Lung microvascular endothelial cell (primary cell): ENCODE results near the gene LRRC36. TPM values are rescaled to one million over a fixed set of nuclear protein-coding genes. Genes with fewer than 3 reads are reported as not detected.

ENCODE experiments used
- DNase-seq, 2 donors: peaks; one replicate each; pipeline versions ENCODE4 v3.0.0 to v3.0.0-alpha.2; 2010; ENCODE audit warnings: low read depth in 2 of 2
- total RNA-seq: library from RNA; depleted of rRNA; stranded (reverse); fragments of >200 nt; gene quantifications from 2 replicates; pipeline ENCODE4 v1.2.1, GENCODE V29; 2014

LRRC36 gene, protein sequence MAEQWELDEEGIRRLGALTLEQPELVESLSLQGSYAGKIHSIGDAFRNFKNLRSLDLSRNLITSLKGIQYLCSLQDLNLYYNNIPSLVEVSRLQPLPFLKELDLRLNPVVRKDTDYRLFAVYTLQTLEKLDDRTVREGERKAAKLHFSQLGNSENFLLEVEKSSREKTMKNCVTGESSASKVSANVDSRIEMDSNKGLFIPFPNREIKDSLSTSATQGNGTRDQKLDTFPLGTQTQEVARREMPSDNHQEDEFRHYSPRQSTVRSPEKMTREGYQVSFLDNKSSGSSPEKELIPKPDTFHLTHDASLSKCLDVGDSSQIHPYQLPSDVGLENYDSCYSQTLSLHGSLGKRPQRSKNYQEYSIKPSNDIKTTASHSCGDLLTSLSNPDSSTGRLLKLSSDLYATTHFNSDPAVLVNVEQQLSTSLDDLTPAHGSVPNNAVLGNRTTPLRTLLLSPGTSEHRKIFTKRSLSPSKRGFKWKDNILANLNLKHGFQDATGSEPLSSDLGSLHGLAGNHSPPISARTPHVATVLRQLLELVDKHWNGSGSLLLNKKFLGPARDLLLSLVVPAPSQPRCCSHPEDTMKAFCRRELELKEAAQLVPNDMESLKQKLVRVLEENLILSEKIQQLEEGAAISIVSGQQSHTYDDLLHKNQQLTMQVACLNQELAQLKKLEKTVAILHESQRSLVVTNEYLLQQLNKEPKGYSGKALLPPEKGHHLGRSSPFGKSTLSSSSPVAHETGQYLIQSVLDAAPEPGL
- not detected in 2 replicates for total RNA-seq

DNA sequence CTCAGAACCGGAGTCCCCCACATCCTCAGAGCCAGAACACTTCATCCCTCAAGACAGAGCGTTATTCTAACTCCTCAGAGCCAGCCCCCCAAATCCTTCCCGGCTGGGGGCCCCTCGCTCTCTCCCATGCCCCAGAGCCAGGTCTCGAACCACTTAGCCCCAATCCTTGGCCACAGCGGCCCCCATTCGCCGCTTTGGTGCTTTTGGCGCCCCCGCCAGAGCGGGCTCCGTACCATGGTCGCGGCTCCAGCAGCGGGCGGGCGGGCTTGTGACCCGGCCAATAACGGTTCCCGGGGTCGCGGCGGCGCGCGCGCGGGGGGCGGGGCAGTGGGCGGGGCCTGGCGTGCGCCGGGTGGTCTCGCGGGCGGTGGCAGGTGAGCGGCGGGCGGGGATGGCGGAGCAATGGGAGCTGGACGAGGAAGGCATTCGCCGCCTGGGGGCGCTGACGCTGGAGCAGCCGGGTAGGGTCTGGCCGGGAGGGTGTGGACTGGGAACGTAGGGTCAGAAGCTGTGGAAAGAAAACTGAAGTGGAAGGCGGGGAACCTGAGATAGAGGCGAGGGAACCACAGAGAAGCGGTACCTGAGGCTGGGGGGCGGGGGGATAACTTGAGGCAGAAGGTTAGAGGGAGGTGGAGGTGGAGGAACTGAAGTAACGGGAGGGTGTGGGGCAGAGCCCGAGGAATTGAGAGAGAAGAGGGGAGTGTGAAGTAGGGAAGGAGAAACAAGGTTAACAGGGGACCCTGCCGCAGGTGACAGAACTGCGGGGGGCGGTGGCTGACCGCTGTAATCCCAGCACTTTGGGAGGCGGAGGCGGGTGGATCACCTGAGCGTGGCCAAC lies at the start of gene LRRC36, which contains the start of gene KCTD19:
Gene LRRC36 (plus strand): TSS at position 344 of the 838 bp plus-strand sequence. CDS start 48 bp downstream, at position 392.
Gene KCTD19 (minus strand): TSS at position 270 of the 838 bp plus-strand sequence. CDS start 34 bp downstream, at position 236.
- DNase-seq, result peak; percentile 50 to 56

DNA sequence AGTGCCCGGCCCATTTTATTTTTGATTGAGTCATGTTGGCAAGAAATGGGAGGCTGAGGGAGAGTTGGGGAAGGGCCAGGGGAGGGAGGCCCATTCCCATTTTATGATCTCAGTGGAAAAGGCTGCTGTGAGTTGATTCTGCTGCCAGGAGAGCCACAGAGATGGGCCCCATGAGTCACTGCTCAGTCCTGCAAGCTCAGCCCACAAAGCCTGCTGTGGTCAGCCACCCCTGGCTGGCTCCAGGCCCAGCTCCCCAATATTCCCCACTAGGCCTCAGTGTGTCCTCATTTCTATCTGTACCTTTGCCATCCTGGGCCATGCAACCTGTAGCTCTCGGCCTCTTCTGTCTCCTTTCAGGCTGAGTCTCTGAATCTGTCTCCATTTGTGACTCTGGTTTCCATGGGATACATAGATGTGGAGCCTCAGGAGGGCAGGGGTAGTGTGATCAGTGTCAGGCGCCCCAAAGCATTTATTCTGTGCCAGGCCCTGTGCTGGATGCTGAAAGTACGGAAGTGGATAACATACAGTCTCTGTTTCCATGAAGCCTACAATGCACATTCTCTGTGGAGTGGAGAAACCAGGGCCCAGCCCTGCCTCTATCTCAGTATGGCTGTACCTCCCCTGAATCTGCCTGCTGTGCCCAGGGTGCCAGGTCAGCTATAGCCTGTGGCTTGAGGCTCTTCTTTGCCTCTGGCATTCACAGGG lies 49.2 kb upstream of the LRRC36 start:
- DNase-seq, result peak; percentile 88 to 95

DNA sequence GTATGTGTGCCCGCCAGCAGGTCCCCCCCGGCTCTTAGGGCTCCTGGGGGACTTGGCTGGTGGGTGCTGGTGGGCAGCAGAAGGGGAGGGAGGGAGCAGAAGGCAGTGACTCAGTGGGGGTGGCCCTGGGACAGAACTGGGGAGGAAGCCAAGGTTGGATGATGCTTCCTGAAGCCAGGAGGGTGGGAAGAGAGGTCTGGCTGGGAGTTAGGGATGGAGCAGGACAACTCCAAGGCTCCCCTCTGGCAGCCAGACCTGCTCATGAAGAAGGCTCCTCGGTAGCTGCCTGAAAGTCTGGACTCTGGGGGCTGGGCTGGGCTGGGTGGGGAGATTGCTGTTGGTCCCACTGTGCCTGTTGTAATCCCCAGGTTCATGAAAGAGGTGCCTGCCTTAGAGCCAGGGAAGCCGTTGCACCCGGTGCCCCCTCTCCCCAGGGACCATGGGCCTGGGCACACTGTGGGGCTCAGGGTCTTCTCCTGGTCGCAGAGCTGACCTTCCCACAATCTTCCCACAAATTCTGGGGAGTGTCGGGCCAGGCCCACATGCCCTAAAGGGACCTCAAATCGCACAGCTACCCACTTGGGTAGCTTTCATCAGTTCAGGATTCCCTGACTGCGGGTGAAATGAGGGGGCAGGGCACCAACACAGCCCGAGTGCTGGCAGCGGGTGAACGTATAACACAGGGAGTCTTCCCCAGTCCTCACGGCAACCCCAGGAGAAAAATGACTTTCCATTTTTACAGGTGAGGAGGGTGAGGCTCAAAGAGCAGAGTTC lies 48.4 kb upstream of the LRRC36 start:
- DNase-seq, result peak; percentile 38 to 77

DNA sequence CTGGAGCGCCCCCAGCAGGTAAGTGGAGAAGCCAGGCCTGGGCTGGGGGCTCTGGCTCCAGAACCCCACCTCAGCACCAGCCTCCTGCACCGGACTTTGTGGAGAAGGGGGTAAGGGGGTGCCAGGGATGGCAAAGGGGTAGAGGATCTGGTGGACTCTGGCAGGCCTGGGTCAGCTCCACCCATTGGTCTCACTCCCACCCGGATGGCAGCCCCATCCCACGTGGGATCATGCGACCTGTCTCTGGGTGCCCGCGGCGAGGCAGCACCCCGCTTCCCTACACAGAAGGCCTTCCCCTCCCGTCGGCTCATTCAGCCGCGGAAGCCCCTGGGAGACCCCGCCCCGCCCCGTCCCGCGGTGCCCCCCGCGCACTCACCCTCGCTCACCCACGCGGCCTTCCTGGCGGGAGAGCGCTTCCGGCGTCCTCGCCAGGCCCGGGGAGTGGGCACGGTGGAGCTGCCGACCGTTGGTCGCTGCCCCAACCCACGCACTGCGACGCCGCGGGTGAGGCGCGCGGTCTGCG lies 47.8 kb upstream of the LRRC36 start:
- DNase-seq, result peak in 1 of 2 donors; percentile 27

DNA sequence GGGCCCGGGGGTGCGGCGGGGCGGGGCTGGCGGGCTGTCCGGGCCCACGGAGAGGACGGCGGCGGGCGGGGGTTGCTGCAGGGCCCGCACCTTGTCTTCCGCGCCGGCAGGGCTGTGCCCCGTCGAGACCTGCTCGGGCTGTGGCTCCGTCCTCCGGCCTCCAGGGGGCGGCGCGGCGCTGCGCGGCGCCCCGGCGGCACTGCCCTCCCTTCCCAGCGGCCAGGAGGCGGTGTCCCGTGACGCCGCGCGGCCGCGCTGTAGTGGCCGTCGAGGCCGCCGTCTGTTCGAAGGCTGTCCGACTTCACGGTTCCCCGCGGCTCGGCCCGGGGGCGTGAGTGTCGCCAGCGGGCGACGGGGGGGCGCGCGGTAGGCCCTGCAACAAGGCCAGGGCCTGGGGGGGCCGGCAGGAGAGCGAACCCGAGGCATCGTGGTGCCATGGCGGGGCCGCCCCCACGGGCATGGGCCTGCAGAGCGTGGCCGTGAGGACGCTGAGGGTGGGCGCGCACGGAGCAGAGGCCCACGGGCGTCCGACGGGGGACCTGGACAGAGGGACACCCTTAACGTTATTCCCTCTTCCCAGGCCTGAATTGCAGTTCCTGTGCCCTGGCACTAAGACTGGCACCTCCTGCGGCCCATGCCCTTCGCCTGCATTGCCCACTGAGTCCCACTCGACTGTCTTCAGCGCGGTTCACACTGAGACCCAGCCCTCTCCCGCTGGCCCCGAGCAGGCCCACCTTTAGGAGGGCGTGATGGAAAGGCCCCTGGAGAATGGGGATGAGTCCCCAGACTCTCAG lies 47.1 kb upstream of the LRRC36 start, which contains the start of gene PLEKHG4:
Gene PLEKHG4 (plus strand): TSS at position 237 of the 794 bp plus-strand sequence. CDS start 513 bp downstream, at position 750.
- DNase-seq, result peak; percentile 82 to 83

DNA sequence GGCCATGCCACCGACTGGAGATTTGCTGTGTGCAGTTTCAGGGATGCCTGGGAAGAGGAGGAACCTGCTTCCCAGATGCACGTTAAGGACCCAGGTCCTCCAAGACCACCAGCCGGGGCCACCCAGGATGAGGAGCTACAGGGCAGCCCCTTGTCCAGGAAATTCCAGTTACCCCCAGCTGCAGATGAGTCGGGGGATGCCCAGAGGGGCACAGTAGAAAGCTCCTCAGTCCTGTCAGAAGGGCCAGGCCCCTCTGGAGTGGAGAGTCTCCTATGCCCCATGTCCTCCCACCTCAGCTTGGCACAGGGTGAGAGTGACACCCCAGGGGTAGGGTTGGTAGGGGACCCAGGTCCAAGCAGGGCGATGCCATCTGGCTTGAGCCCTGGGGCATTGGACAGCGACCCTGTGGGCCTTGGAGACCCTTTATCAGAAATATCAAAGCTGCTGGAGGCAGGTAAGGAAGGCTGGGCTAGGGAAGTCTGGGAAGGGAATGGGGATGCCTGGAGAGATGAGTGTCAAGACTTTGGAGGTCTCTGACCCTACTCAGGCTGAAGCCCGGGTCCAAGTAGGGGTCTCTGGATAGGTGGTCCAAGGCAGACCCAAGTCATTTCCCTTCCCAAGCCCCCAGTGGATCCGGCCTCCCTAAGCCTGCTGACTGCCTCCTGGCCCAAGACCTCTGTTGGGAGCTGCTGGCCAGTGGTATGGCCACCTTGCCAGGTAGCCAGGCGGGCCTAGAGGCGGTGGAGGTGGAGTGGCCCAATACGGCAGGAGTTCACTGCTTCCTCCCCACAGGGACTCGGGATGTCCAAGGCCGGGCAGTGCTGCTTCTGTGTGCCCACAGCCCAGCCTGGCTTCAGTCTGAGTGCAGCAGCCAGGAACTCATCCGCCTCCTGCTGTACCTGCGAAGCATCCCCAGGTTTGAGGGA lies 46.3 kb upstream of the LRRC36 start:
- DNase-seq, result no peak

DNA sequence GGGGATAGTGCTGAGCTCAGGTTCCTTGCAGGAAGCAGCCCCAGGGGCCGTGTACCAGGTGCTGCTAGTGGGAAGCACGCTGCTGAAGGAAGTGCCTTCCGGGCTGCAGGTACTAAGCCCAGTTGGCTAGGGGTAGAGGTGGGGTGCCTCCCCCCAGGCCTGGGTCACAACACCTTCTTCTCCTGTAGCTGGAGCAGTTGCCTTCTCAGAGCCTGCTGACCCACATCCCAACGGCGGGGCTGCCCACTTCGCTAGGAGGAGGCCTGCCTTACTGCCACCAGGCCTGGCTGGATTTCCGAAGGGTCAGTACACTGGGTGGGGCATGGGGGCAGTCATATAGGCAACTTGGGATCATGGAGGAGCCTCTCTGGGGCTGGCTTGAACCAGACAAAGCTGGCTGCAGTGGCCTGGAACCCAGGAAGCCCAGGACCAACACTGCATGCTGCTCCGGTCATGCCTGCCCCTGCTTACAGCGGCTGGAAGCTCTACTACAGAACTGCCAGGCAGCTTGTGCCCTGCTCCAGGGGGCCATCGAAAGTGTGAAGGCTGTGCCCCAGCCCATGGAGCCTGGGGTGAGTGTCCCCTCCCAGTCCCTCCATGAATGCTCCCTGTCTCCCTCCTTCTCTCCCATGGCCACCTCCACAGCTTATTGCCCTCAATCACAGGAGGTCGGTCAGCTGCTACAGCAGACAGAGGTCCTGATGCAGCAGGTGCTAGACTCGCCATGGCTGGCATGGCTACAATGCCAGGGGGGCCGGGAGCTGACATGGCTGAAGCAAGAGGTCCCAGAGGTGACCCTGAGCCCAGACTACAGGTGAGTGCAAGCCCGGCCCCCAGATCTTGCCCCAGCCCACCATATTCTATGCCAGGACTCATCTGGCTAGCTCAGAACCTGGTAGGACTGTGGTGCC lies 44.8 kb upstream of the LRRC36 start:
- no peak for DNase-seq

DNA sequence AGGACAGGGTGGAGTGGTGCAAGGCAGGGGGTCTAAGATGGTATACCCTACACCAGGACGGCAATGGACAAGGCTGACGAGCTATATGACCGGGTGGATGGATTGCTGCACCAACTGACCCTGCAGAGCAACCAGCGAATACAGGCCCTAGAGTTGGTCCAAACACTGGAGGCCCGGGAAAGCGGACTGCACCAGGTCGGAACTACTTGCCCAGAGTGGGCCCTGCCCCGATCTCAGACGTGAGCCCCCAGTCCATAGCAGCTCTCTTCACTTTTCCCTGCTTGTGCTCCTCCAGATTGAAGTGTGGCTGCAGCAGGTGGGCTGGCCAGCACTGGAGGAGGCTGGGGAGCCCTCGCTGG lies 44.2 kb upstream of the LRRC36 start:
- DNase-seq, result no peak

DNA sequence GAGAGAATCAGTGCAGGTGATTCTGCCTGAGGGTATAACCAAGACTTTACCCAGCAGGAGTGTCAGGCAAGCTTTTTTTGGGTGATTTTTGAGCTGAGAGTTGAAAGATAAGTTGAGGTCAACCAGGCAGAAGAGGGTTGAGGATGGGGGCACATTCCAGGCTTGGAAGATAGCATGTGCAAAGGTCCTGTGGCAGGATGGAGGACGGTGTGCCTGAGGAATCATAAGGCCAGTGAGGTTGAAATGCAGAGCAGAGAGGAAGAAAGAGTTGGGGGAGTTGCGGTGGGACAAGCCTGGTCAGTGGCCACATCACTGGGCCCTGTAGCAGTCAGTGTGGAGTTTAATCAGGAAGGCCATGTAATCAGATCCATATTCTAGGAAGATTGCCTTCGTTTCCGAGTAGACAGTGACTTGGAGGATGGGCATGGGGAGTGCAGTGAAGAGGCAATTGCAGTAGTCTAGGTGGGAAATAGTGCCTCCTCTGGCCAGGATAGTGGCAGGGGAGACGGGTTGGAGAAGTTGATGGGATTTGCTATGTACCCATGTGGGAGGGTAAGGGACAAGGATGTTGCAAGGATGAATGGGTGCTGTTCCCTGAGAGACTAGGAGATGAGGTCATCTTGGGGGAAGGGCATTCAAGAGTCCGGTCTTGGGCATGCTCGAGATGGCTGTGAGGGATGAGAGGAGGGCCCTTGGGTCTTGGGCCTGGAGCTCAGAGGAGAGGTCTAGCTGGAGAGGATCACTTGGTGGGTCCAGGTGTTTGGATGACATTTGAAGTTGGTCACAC lies 43.4 kb upstream of the LRRC36 start:
- peak in 1 of 2 donors; percentile 30 for DNase-seq

DNA sequence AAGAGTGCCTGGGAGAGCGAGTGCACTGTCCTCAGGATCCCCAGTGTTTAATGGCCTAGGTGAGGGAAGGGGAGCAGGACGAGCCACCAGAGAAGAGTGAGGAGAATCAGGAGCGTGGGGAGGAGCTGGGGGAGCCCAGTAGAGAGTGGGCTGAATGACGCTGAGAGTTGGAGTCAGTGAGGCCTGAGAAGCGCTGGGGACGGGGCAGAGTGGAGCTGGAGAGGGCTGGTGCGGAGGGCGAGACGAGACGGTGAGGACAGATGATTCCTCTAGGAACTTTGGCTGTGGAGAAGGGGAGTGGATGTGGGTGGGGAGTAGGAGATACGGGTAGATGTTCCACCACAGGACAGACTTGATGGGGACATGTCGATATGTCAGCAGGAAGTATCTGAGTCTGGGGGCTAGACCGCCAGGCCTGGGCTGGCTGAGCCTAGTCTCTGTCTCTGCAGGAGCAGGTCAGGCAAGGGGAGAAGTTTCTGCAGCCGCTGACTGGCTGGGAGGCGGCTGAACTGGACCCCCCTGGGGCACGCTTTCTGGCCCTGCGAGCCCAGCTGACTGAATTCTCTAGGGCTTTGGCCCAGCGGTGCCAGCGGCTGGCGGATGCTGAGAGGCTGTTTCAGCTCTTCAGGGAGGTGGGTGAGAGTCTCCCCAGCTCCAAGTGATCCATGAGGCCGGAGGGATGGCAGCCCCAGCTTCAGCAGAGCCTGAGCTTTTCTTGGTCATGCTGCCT lies 42.6 kb upstream of the LRRC36 start:
- no peak for DNase-seq

DNA sequence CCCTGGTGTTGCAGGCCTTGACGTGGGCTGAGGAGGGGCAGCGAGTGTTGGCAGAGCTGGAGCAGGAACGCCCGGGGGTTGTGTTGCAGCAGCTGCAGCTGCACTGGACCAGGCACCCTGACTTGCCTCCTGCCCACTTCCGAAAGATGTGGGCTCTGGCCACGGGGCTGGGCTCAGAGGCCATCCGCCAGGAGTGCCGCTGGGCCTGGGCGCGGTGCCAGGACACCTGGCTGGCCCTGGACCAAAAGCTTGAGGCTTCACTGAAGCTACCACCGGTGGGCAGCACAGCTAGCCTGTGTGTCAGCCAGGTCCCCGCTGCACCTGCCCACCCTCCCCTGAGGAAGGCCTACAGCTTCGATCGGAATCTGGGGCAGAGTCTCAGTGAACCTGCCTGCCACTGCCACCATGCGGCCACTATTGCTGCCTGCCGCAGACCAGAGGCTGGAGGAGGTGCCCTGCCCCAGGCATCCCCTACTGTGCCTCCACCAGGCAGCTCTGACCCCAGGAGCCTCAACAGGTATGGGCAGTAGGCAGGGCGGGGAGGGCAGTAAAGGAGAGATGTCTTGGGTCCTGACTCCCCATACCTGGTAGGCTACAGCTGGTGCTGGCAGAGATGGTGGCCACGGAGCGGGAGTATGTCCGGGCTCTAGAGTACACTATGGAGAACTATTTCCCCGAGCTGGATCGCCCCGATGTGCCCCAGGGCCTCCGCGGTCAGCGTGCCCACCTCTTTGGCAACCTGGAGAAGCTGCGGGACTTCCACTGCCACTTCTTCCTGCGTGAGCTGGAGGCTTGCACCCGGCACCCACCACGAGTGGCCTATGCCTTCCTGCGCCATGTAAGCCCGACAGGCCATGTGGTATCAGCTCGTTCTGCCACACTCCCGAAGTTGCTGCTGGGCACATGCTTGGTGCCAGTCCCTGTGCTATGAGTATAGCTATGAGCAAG lies 41.6 kb upstream of the LRRC36 start:
- DNase-seq, result peak; percentile 45 to 67

DNA sequence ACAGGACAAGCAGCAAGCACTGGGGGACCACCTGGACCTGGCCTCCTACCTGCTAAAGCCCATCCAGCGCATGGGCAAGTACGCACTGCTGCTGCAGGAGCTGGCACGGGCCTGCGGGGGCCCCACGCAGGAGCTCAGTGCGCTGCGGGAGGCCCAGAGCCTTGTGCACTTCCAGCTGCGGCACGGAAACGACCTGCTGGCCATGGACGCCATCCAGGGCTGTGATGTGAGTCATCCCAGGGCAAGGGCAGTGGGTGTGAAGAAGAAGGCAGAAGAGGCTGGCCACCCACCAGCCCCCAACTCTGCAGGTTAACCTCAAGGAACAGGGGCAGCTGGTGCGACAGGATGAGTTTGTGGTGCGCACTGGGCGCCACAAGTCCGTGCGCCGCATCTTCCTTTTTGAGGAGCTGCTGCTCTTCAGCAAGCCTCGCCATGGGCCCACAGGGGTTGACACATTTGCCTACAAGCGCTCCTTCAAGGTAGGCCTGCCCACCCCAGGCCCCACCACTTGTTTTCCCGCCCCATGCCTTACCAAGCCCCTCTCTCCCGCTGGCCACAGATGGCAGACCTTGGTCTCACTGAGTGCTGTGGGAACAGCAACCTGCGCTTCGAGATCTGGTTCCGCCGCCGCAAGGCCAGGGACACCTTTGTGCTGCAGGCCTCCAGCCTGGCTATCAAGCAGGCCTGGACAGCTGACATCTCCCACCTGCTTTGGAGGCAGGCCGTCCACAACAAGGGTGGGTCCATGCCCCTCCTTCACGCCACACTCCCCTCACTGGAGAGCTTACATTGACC lies 40.0 kb upstream of the LRRC36 start:
- DNase-seq, result no peak

DNA sequence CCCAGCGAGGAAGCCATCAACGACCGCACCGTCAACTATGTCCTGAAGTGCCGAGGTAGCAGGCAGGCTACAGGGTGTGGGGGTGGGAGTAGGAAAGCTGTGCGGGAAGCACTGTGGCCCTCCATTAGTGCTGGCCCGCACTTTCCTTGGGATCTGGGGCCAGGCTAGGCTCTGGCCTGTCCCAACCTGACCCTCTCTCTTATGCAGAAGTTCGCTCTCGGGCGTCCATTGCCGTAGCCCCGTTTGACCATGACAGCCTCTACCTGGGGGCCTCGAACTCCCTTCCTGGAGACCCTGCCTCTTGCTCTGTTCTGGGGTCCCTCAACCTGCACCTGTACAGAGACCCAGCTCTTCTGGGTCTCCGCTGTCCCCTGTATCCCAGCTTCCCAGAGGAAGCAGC lies 38.7 kb upstream of the LRRC36 start:
- no peak for DNase-seq
